Epithelial cell of proximal tubule (primary cell): ENCODE data around the gene DCST1. TPM values are rescaled to one million over a fixed set of nuclear protein-coding genes. Genes with fewer than 3 reads are reported as not detected.
A peak's percentile ranks its signal among the peaks of the same experiment; 100 is the strongest.

Experiments used
- DNase-seq: peaks from one replicate; pipeline ENCODE4 v3.0.0-alpha.2; 2011; ENCODE audit warnings: low read depth
- H3K4me3 ChIP-seq: 2 replicates; pipeline ENCODE4 v1.5.1; 2011; ENCODE audit warnings: low read depth, mild to moderate bottlenecking, low read length
- CTCF ChIP-seq: conservative IDR thresholded peaks from 2 replicates; pipeline ENCODE4 v1.5.1; 2012; ENCODE audit warnings: low read depth, mild to moderate bottlenecking, low read length
- total RNA-seq: library from RNA; depleted of rRNA; stranded (reverse); fragments of >200 nt; gene quantifications from 2 replicates; pipeline ENCODE4 v1.2.3, GENCODE V29; 2015

The DCST1 gene
- total RNA-seq, 1 donor from 2014 or later: not detected

- TF ChIP-seq CTCF: peak; percentile 61
- H3K4me3 ChIP-seq: peak overlapping the region; percentile 74
- peak; percentile 80 for DNase-seq
Measured at GRCh38 chr1:155001675-155002463, 31.8 kb upstream of the DCST1 start.

- no peak for DNase-seq
- peak within 1 kb of the TSS; percentile 85 for H3K4me3 ChIP-seq
- no peak for TF ChIP-seq CTCF
Measured at GRCh38 chr1:155002464-155003226, 31.0 kb upstream of the DCST1 start, which contains the start of gene ZBTB7B. Gene ZBTB7B (plus strand): TSS chr1:155002802. CDS start chr1:155014661, 11,859 bp downstream.

- TF ChIP-seq CTCF: no peak
- peak overlapping the region; percentile 85 for H3K4me3 ChIP-seq
- DNase-seq: no peak
Measured at GRCh38 chr1:155003227-155003765, 30.3 kb upstream of the DCST1 start.

- H3K4me3 ChIP-seq: peak overlapping the region; percentile 85
- DNase-seq: no peak
- TF ChIP-seq CTCF: no peak
Measured at GRCh38 chr1:155003766-155004351, 29.8 kb upstream of the DCST1 start.

GRCh38 chr1:155004352-155005075 is 29.1 kb upstream of the DCST1 start:
- H3K4me3 ChIP-seq: peak overlapping the region; percentile 85
- no peak for DNase-seq
- TF ChIP-seq CTCF: no peak
